Retina (tissue), 1 donor: ENCODE measurements around the gene CTR9.

Experiments
- DNase-seq: peaks from one replicate; pipeline ENCODE4 v3.0.0-alpha.2; 2016

The CTR9 gene

GRCh38 chr11:10829139-10829538, 78.1 kb downstream of the CTR9 start:
- no peak for DNase-seq
